Measurements from ENCODE around the gene WNT11.

Gene WNT11

GRCh38 chr11:76152086-76152681 is 54.1 kb downstream of the WNT11 start:
- DNase-seq = no peak

- DNase-seq = peak; percentile 14
Observed at GRCh38 chr11:76151556-76152085, 54.7 kb downstream of the WNT11 start.

- no peak for DNase-seq
Observed at GRCh38 chr11:76150141-76150540, 56.2 kb downstream of the WNT11 start.

GRCh38 chr11:76149713-76150112 is 56.6 kb downstream of the WNT11 start:
- DNase-seq = no peak

- no peak for DNase-seq
Observed at GRCh38 chr11:76148941-76149613, 57.2 kb downstream of the WNT11 start.

- no peak for DNase-seq
Observed at GRCh38 chr11:76148231-76148630, 58.1 kb downstream of the WNT11 start.

GRCh38 chr11:76147106-76147740 is 59.1 kb downstream of the WNT11 start:
- no peak for DNase-seq

GRCh38 chr11:76143274-76143673 is 63.0 kb downstream of the WNT11 start:
- DNase-seq = no peak

- DNase-seq = no peak
Observed at GRCh38 chr11:76141901-76142588, 64.3 kb downstream of the WNT11 start.

- DNase-seq = no peak
Observed at GRCh38 chr11:76140912-76141574, 65.3 kb downstream of the WNT11 start.

GRCh38 chr11:76139314-76139713 is 67.0 kb downstream of the WNT11 start:
- DNase-seq = no peak
